CD14-positive monocyte (primary cell): ENCODE results near the gene XPOT. TPM values are rescaled to one million over a fixed set of nuclear protein-coding genes. Genes with fewer than 3 reads are reported as not detected.

Source experiments
- DNase-seq, 3 donors: peaks; one replicate each; pipeline ENCODE4 v3.0.0-alpha.2; 2011 to 2022
- H2AFZ ChIP-seq: 2 replicates; pipeline ENCODE4 v1.6.0; 2012; ENCODE audit warnings: mild to moderate bottlenecking, low read depth, low read length, inconsistent platforms; ENCODE audit not compliant: insufficient read depth, poor library complexity, severe bottlenecking
- H3K27ac ChIP-seq, 2 donors: 1 replicate in 1 of 2; 2 replicates in 1 of 2; pipeline ENCODE4 v1.5.1; 2012 to 2013; ENCODE audit warnings: low read length in 2 of 2, control low read depth in 1 of 2, inconsistent platforms in 1 of 2, low read depth in 1 of 2, mild to moderate bottlenecking in 1 of 2
- H3K27me3 ChIP-seq, 2 donors: one replicate each; pipeline versions ENCODE4 v1.6.0 to v1.6.1; 2011 to 2013; ENCODE audit warnings: low read length in 2 of 2; ENCODE audit not compliant: control insufficient read depth in 2 of 2, insufficient read depth in 2 of 2
- H3K36me3 ChIP-seq, 2 donors: replicated peaks in 1 of 2; 1 replicate in 1 of 2; 2 replicates in 1 of 2; pipeline versions ENCODE4 v1.5.1 to v1.6.1; 2012 to 2013; ENCODE audit warnings: low read length in 2 of 2, control low read depth in 1 of 2, inconsistent platforms in 1 of 2, mild to moderate bottlenecking in 1 of 2; ENCODE audit not compliant: insufficient read depth in 2 of 2, control insufficient read depth in 1 of 2
- H3K4me1 ChIP-seq, 2 donors: 1 replicate in 1 of 2; 2 replicates in 1 of 2; pipeline versions ENCODE4 v1.5.1 to v1.6.1; 2012 to 2013; ENCODE audit warnings: low read length in 2 of 2, control low read depth in 1 of 2, inconsistent platforms in 1 of 2, mild to moderate bottlenecking in 1 of 2, moderate library complexity in 1 of 2; ENCODE audit not compliant: insufficient read depth in 2 of 2, control insufficient read depth in 1 of 2
- H3K4me2 ChIP-seq: replicated peaks from 2 replicates; pipeline ENCODE3; 2012; ENCODE audit warnings: low read length, moderate library complexity, mild to moderate bottlenecking; ENCODE audit not compliant: poor library complexity, severe bottlenecking; ENCODE audit errors: extremely low read depth
- H3K4me3 ChIP-seq, 3 experiments: fragments of 200-600 bp in 1 of 3; sonication (generic) in 1 of 3; replicated peaks in 1 of 3; 1 replicate in 2 of 3; 2 replicates in 1 of 3; pipeline ENCODE4 v1.5.1; 2011 to 2013; ENCODE audit warnings: low read length in 3 of 3, mild to moderate bottlenecking in 3 of 3, control low read depth in 2 of 3, low read depth in 2 of 3, inconsistent platforms in 1 of 3, moderate library complexity in 1 of 3
- H3K79me2 ChIP-seq: 2 replicates; pipeline ENCODE4 v1.6.0; 2012; ENCODE audit warnings: mild to moderate bottlenecking, control low read depth, inconsistent platforms, low read length, moderate library complexity; ENCODE audit not compliant: insufficient read depth
- H3K9ac ChIP-seq: 2 replicates; pipeline ENCODE4 v1.6.0; 2017; ENCODE audit warnings: low read length, mild to moderate bottlenecking; ENCODE audit not compliant: insufficient read depth, poor library complexity, severe bottlenecking
- H3K9me3 ChIP-seq, 2 donors: replicated peaks in 1 of 2; 1 replicate in 1 of 2; 2 replicates in 1 of 2; pipeline versions ENCODE4 v1.5.1 to v1.6.1; 2012 to 2013; ENCODE audit warnings: low read length in 2 of 2, control low read depth in 1 of 2; ENCODE audit not compliant: control insufficient read depth in 1 of 2, insufficient read depth in 1 of 2
- H4K20me1 ChIP-seq: 2 replicates; pipeline ENCODE4 v1.6.0; 2012; ENCODE audit warnings: mild to moderate bottlenecking, low read length, control low read depth, moderate library complexity; ENCODE audit not compliant: insufficient read depth
- H3K27ac Mint-ChIP-seq, 7 donors: one replicate each; pipeline ENCODE4 v1.8.0; 2020; ENCODE audit warnings: mild to moderate bottlenecking in 7 of 7, mixed read lengths in 7 of 7, moderate library complexity in 6 of 7, inconsistent platforms in 2 of 7
- H3K27me3 Mint-ChIP-seq, 3 donors: one replicate each; pipeline ENCODE4 v1.8.0; 2021 to 2022; ENCODE audit warnings: low read depth in 3 of 3, mild to moderate bottlenecking in 3 of 3, mixed read lengths in 3 of 3, moderate library complexity in 3 of 3, inconsistent platforms in 1 of 3
- H3K36me3 Mint-ChIP-seq, 2 donors: one replicate each; pipeline ENCODE4 v1.8.0; 2020; ENCODE audit warnings: mixed read lengths in 2 of 2, inconsistent platforms in 1 of 2, mild to moderate bottlenecking in 1 of 2
- H3K4me1 Mint-ChIP-seq: one replicate; pipeline ENCODE4 v1.8.0; 2020; ENCODE audit warnings: mild to moderate bottlenecking, mixed read lengths
- H3K4me3 Mint-ChIP-seq, 2 donors: one replicate each; pipeline ENCODE4 v1.8.0; 2020; ENCODE audit warnings: mild to moderate bottlenecking in 2 of 2, mixed read lengths in 2 of 2, moderate library complexity in 1 of 2
- H3K9me3 Mint-ChIP-seq, 7 donors: one replicate each; pipeline ENCODE4 v1.8.0; 2020 to 2022; ENCODE audit warnings: mixed read lengths in 7 of 7, mild to moderate bottlenecking in 6 of 7, moderate library complexity in 6 of 7, inconsistent platforms in 2 of 7
- CTCF ChIP-seq: fragments of 200-600 bp; IDR thresholded peaks from one replicate; pipeline ENCODE4 v1.8.0; 2022; ENCODE audit warnings: antibody characterized with exemption, mild to moderate bottlenecking
- WGBS: methylation state at CpG from one replicate; pipeline ENCODE4 v1.1.5; 2013; ENCODE audit warnings: missing lambda C conversion rate; ENCODE audit not compliant: insufficient coverage; 5-methylcytosine and 5-hydroxymethylcytosine counted together
- intact Hi-C, 2 donors: fragments of 100-400 bp; cut with micrococcal nuclease; formaldehyde crosslinking; loops; one replicate each; pipeline versions ENCODE4 v1.15.0 to v1.15.1; 2023
- polyA plus RNA-seq, 3 donors: library from polyadenylated mRNA; depleted of rRNA in 1 of 3; unstranded in 2 of 3; stranded (reverse) in 1 of 3; fragments of 300-500 nt in 2 of 3; fragments of >200 nt in 1 of 3; fragmentation: Illumina TruSeq in 2 of 3; gene quantifications; 1 replicate in 2 of 3; 2 replicates in 1 of 3; pipeline ENCODE4 v1.2.3, GENCODE V29; 2012 to 2021

Gene XPOT
- polyA plus RNA-seq, 3 donors, result 18.3 to 19.9 (median 19.3) TPM

GRCh38 chr12:64433915-64434314 lies 29.7 kb downstream of the XPOT start:
- H3K27me3 ChIP-seq, result no peaks in the 10 kb centered on the region
- DNase-seq, result no peak
- H3K9me3 ChIP-seq, result no peaks in the 10 kb centered on the region
- Mint-ChIP-seq H3K9me3 (no peaks in the 10 kb centered on the region), H3K4me3 (no peak overlapping the region), H3K27me3 (no peaks in the 10 kb centered on the region), H3K27ac (no peak overlapping the region), H3K36me3 (peaks cover 86 to 100% of the 10 kb centered on the region in 2 donors), H3K4me1 (no peaks in the 10 kb centered on the region)
- no peak overlapping the region for H2AFZ ChIP-seq
- WGBS, result 83% methylated on average over 1 of the region's 5 CpGs
- H3K27ac ChIP-seq, result no peak overlapping the region
- no peaks in the 10 kb centered on the region for H4K20me1 ChIP-seq
- H3K4me2 ChIP-seq, result no peak overlapping the region
- intact Hi-C loops, result loop anchor here in 1 of 2 donors (10.0 kb wide), 1 partner anchor 51 kb away; no protein-coding TSS in a partner anchor
- H3K79me2 ChIP-seq, result no peaks in the 10 kb centered on the region
- peaks cover 94 to 98% of the 10 kb centered on the region in 2 donors for H3K36me3 ChIP-seq
- TF ChIP-seq CTCF, result no peak
- no peaks in the 10 kb centered on the region for H3K4me1 ChIP-seq
- H3K9ac ChIP-seq, result no peak overlapping the region
- H3K4me3 ChIP-seq, result no peak overlapping the region

- Histone ChIP-seq H3K79me2 (no peaks in the 10 kb centered on the region), H3K36me3 (peaks cover 76 to 94% of the 10 kb centered on the region in 2 donors), H3K27me3 (no peaks in the 10 kb centered on the region), H4K20me1 (no peaks in the 10 kb centered on the region), H2AFZ (no peak overlapping the region), H3K4me3 (no peak overlapping the region), H3K4me1 (no peaks in the 10 kb centered on the region), H3K4me2 (no peak overlapping the region), H3K27ac (no peak overlapping the region), H3K9me3 (no peaks in the 10 kb centered on the region), H3K9ac (no peak overlapping the region)
- Mint-ChIP-seq H3K27me3 (no peaks in the 10 kb centered on the region), H3K4me1 (no peaks in the 10 kb centered on the region), H3K9me3 (no peaks in the 10 kb centered on the region), H3K27ac (no peak overlapping the region), H3K4me3 (no peak overlapping the region), H3K36me3 (peaks cover 76 to 79% of the 10 kb centered on the region in 2 donors)
- no peak for TF ChIP-seq CTCF
- DNase-seq, result no peak
- no CpG with 5 or more reads among the region's 1 CpG for WGBS
- intact Hi-C loops, result no loop called here
Observed at GRCh38 chr12:64440100-64440499, 35.9 kb downstream of the XPOT start.
